Breast epithelium (tissue), 3 donors: Measurements from ENCODE around the gene FRMD5.

ENCODE experiments used
- POLR2AphosphoS5 ChIP-seq, 3 donors: sonication (generic); formaldehyde crosslinking; IDR thresholded peaks; one replicate each; pipeline ENCODE4 v1.6.1; 2017; ENCODE audit warnings: antibody characterized with exemption in 3 of 3
- TF ChIP-seq, protein P1 (sequence below), 3 donors: fragments of 450-650 bp; IDR thresholded peaks; one replicate each; pipeline ENCODE4 v1.5.1; 2016 to 2017; ENCODE audit warnings: antibody characterized with exemption in 3 of 3, mild to moderate bottlenecking in 3 of 3, moderate library complexity in 3 of 3

DNA sequence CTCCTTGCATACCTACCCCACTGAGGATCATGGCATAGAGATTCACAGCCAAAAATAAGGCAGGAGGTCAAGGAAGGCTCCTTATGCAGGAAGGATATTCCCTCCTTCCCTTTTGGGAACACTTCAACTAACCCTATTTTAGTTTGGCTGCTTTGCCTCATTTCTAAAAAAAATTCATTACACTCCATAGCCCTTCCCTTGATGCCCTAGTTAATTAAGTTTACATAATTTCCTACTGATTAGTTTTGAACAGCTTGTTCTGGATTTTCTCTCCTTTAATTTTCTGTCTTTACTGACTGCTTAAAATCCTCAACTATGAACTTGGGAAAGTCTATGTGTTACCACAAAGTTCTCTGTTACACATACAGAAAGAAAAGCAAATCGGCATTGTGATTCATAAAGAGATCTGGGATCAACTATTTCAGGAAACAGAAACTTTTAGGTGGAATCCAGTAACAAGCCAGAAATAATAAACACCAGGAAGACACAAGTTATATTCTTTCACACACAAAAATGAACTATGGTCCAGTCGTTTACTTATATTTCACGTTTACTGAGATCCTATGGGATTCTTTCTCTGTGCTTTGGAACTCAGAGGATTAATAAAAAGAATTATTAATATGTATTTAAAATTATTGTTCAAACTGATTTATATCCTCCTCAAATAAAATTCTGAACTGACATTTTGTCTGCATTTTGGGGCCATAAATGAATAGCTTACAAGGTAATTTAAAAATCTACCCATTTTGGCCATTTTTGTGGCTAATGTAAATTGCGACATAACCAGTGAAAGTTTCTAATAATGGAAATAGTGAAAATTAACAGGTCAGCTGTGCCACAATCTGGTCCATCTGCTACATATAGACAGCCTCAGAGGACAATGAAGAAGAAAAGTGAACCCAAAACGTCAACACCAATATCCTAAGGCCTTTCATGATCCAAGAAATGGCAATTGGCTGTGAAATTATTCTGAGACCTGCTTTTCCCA is 113.8 kb downstream of the FRMD5 start:
- TF ChIP-seq, protein P1, sequence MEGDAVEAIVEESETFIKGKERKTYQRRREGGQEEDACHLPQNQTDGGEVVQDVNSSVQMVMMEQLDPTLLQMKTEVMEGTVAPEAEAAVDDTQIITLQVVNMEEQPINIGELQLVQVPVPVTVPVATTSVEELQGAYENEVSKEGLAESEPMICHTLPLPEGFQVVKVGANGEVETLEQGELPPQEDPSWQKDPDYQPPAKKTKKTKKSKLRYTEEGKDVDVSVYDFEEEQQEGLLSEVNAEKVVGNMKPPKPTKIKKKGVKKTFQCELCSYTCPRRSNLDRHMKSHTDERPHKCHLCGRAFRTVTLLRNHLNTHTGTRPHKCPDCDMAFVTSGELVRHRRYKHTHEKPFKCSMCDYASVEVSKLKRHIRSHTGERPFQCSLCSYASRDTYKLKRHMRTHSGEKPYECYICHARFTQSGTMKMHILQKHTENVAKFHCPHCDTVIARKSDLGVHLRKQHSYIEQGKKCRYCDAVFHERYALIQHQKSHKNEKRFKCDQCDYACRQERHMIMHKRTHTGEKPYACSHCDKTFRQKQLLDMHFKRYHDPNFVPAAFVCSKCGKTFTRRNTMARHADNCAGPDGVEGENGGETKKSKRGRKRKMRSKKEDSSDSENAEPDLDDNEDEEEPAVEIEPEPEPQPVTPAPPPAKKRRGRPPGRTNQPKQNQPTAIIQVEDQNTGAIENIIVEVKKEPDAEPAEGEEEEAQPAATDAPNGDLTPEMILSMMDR (IDR thresholded peaks at IDR 0.05), result no peak
- TF ChIP-seq POLR2AphosphoS5 (IDR thresholded peaks at IDR 0.05), result no peak
